ENCODE results near the gene ARHGAP22.

ARHGAP22 gene

DNA sequence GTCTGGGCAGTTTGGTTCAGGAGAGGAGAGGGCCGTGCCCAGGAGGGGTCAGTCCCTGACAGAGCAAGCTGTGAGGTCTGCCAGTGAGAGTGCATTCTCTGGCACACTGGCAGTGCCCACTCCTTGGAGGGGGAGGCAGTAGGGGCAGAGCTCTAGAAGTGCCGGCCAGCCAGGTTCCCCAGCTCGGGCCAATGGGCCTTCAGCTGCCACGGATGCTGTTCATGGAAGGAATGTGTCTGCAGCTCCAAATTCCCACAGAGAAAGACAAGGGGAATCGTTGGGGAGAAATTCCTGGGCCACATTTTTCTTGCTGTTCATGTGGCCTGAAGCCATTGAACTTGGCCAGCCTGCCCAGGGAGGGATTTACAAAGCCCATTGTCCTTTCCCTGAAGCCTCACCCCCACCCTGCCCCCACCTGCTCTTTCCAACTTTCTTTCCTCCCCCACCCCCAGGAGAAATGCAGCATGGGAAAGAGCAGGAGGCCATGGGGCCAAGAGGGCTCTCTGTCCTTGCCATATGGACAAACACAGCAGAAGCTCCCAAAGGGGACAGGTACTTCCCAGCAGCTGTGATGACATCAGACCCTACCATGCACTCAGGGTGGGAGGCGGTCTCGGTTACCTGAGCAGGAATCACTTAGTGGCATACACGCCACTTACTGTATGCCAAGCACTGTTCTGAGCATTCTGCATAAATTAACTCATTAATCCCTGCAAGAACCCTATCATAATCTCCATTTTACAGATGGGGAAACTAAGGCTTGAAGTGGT is 70.7 kb downstream of the ARHGAP22 start:
- no peak for DNase-seq (ENCODE audit: low spot score)

DNA sequence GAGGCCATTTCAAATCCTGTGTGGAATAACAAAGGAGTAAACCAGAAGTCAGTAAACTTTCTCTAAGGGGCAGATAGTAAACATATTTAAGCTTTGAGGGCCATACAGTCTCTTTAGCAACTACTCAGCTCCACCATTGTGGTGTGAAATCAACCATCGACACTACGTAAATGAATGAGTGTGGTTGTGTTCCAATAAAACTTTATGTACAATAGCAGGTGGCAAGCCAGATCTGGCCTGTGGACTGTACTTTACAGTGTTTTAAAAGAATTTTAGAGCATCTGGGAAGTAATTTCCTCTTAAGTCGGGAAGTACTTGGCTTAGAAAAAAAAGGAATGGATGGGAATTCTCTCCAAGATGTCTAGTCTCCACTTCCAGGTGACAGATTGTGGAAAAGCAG is 71.3 kb downstream of the ARHGAP22 start:
- DNase-seq (ENCODE audit: low spot score) = no peak

DNA sequence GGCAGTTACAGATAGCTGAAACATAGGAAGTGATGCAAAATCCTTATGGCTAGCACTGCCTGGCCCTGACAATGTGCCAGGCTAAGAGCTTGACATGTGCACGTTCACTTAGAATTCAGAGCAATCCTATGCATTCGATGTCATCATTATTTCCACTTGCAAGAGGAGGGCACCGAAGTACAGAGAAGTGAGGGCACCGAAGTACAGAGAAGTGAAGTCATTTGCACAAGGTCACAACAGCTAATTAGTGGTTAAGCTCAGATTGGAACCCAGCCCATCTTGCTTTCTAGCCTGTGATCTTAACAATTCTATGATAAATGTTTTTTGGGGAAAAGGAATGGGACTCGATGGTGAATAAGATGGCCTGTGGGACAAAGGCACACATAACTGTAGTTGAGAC is 73.4 kb downstream of the ARHGAP22 start:
- DNase-seq (ENCODE audit: low spot score) = no peak

DNA sequence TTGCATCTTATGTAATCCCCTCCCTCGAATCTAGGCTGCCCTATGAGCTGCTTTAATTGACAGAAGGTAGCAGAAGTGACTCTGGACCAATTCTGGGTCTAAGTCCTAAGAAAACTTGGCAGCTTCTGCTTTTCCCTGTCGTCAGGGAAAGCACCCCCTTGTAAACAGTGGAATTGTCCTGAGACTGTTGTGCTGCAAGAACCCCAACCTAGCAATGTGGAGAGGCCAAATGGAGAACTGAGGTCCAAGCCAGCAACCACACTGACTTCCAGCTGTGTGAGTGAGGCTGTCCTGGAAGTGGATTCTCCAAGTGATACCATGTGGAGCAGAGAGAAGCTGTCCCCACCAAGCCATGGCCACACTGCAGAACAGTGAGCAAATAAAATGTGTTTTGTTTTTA is 75.5 kb downstream of the ARHGAP22 start:
- DNase-seq (ENCODE audit: low spot score) = no peak

DNA sequence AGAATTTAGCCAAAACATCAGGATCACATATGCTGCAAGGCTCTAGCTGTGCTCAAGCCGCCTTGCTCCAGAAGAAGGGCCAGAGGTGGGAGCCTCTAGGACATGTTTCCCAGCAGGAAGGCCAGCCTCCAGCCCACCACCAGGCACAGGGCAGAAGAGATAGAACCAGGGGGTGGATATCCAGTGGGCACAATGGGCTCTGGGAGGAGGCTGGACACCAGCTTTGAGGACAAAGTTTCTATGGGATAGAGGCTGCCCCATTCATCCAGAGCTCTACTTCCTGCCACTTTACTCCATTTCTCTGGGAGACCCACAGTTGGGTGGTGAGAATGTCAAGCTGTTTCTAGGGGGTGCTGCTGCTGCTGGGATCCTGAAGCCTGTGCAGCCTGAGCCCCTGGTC is 77.1 kb downstream of the ARHGAP22 start:
- DNase-seq (ENCODE audit: low spot score) = no peak

DNA sequence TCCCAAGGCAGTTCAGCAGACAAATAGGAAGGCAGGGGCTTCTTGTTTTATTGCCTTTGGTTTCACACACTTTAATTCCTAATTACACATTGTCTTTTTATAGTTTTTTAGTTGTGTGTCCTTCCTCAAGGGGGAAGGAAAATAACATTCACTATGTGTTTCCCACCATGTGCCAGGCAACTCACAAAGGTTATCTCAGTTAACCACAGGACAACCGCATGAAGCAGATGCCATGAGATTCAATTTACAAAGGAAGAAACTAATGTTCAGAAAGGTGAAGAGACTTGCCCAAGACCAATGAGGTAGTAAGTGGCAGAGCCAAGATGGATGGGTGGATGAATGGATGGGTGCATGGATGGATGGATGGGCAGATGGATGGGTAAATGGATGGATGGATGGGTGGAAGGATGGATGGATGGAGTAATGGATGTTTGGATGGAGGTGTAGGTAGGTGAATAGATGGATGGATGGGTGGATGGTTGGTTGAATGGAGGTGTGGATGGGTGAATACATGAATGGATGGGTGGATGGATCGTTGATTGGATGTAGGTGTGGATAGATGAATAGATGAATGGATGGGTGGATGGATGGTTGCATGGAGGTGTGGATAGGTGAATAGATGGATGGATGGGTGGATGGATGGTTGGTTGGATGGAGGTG is 77.9 kb downstream of the ARHGAP22 start:
- DNase-seq (ENCODE audit: low spot score) = no peak

DNA sequence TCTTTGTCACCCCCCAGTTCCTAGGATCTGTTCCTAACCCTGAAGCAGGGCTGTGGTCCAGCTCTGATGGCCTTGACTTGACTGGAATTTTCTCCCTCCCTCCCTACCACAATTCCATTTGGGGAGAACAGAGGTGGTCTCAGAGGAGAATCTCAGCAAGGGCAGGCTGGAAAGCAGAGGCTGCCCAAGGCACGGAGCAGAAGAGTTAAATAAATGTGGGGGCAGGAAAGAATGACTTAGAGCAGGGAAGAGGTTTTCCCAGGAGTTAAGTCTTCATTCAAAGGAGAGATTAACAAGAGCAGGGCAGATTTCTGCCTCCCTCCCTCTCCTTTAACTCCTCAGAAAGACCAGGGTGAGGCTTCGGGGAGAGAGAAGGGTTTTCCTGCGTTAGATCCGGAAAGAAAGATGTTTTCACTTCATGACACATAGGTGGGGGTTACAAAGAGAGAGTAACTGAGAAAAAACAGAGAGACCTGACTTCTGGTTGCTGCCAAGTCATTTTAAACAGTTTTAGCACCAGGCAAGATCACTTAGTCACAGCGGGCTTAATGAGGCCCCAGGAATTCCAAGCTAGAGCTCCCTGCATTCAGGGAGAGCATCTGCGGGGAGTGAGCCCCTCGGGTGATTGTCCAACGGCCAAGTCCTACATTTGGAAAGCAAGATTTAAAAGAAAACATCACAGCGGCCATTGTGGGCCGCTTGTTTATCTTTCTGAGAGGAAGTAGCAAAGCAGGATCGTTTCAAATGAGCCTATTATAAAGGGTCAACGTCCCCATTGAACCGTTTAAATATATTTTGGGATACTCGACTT is 78.7 kb downstream of the ARHGAP22 start:
- no peak for DNase-seq (ENCODE audit: low spot score)

DNA sequence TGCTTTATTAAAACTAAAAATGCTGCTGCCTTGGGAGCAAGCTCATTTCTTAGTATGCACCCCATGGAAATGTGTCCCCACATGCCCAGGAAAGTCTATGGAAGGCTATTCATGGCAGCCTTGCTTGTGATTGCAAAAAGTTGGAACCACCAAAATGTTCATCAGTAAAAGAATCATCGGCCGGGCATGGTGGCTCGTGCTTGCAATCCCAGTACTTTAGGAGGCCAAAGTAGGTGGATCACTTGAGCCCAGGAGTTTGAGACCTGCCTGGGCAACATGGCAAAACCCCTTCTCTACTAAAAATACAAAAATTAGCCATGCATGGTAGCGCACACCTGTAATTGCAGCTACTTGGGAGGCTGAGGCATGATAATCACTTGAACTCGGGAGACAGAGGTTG is 79.8 kb downstream of the ARHGAP22 start:
- DNase-seq (ENCODE audit: low spot score) = no peak

DNA sequence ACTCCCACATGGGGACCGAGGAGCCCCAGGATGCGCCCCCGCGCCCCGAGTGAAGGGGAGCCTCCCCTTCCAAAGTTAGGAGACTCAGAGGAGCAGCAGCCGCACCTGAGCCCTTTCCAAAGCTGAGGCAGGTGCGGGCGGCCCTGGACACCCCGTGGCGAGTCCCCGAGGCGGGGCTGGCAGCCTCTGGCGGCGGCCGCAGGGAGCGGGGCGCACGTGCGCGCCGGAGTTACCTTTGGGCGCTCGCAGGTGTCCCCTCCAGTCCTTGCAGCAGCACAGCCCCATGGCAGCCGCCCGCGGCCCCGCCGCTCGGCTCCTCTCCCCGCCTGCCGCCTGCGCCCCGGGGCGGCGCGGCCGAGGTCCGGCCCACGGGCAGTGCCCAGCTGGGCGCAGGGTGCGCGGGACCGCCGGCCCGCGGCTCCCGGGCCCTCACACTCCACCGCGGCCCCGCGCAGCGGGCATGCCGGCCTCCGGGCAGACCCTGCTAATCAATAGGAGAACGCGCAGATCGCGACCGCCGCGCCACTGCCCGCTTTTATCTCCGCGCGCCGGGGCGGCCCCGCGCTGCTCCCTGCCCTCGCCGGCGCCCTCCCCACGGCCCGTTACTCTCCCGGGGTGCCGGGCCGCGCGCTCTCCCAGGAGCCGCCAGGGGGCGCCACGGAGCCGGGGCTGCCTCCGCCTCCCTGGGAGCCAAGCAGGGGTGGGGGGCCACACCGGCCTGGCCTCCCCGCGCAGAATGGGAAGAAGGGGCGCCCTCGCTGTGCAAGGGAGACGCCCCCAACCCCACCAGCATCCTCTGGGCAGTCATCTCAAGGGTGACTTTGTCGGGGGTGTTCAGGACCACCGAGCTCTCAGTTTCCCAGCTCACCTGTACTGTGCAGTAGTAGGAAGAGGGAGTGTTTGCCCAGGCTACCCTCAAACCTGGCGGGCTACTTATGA is 80.8 kb downstream of the ARHGAP22 start:
- DNase-seq (ENCODE audit: low spot score) = no peak

DNA sequence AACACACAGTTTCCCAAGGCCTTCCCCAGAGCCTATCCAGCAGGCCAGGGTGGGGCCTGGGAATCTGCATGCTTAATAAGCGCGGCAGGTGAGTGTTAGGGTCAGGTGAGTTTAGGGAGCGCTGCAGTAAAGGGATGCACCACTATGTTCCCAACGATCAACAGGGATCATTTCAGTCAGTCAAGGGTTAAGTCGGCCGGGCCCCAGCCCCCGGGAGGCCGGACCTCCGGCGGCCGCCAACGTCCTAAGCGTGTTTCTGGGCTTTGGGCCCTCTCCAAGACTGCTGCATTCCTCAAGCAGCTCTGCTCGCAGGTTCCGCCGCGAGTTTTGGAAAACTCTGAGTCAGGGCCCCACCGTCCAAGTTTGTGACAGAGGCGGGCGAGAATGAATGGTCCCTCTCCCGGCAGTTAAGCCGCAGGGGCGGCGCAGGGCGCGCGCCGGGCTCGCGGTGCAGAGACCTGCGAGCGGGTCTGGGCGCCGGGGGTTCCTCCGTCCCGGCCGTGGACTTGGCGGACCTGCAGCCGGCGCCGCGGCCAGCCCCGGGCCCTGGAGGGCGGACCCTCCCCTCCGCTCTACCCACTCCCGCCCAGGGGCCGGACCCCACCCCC is 81.6 kb downstream of the ARHGAP22 start:
- no peak for DNase-seq (ENCODE audit: low spot score)

DNA sequence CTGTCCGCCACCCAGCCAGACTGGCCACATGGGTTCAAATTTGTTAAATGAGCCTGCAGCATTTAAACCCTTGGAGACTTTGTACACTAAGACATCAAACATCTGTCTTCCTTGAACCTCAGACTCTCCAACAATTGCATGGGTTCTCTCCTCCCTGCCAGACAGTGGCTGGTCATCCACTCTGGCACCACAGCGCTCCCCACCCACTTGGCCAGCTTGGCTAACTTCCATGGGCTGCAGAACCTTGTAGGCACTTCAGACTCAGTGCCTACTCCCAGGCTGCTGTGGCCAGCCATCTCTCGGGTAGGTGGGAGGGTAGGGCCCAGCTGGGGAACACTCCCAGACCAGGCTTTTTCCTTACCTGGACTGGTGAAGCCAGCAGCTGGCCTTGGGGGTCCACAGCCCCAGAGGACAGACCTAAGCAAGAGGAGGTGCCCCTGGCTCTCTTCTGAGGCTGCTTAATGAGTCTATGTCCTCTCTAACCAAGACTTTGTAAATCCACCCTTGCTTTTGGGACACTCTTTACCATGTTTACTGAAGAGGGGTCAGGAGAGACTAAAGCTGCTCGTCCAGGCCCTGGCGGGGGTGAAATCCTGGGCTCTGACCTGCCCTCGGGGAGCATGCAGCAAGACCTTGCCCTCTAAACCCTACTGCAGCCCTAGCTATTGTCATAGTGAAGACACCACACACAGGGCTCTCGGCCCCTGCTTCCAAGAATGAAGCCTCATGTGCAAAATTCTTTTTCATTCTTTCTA is 82.7 kb downstream of the ARHGAP22 start:
- DNase-seq (ENCODE audit: low spot score) = no peak

DNA sequence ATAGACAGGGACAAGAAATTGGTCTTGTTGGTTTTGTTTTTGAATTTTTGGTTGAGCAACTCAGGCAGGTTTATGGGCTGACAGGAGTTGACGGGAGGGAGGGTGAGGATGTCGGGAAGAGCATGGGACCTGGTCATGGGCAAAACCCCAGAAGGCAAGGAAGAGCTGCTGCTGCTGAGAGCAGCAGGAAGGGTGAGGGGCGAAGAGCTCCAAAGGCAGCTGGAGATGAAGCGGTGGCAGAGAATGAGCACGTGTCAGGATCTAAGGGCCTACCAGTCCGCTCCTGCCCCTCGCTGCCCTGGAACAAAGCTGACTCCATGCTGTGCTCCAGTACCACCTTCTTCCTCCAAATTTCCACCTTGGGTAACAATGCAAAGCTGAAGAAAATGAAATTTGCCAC is 84.3 kb downstream of the ARHGAP22 start:
- no peak for DNase-seq (ENCODE audit: low spot score)

DNA sequence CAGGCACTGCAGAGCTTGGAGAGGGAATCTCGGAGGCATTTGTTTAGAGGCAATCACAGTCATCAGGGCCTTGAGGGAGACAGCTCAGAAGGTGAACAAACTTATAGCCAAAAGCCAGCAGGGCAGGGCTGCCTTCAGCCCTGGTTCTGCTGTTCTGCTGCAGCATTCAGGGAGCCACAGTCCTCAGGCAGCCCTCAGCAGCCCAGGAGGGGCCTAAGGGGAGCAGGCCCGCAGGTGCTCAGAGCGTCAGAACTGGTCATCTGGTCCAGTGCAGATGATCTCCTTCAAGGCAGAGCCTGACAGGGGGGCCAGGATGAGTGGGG is 84.7 kb downstream of the ARHGAP22 start:
- DNase-seq (ENCODE audit: low spot score) = no peak

DNA sequence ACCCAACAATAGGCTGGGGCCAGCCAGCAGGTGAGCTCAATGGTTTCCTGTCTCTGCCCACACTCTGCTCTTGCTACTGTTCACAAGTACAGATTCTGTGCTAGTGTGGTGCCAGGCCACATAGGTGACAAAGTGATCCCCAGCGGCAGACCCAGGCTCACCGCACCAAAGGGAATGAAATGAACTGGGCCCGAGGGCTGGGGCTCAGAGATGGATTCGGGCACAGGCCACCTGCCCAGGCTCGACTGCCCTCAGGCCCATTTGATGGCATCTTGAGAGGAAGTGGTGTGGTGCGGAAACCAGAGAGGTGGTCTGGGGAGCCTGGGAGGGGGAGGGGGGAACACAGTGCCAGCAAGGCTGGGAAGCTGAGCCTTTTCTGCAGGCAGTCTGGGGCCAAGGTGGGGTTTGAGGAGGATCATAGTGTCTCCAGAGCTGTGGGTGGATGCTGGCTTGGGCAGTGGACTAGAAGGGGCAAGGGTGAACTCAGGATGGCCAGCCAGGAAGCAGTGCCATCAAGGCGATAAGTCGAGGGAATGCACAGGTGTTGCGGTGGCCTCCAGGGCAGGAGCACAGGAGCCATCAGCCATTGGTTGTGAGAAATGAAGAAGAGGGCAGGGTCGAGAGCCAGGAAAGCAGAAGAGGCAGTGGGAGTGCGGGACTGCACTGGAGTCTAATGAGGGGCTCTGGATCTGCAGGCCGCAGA is 85.2 kb downstream of the ARHGAP22 start:
- DNase-seq (ENCODE audit: low spot score) = no peak

DNA sequence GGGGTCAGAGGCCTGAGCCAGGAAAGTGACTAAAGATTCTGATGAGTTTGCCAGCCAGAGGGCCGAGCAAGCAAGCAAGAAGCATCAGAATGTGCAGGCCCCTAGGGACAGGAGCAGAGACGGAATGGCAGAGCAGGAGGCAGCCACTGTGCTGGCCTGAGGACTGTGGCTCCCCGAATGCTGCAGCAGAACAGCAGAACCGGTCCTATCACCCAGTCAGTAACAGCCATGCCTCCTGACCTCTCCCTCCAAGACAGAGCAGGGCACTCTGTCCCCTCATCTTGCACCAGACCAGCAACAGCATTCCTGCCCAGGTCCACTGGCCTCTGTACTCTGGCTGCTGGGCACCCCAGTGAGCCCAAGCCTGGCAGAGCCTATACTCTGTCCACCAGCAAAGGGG is 85.9 kb downstream of the ARHGAP22 start:
- DNase-seq (ENCODE audit: low spot score) = no peak

DNA sequence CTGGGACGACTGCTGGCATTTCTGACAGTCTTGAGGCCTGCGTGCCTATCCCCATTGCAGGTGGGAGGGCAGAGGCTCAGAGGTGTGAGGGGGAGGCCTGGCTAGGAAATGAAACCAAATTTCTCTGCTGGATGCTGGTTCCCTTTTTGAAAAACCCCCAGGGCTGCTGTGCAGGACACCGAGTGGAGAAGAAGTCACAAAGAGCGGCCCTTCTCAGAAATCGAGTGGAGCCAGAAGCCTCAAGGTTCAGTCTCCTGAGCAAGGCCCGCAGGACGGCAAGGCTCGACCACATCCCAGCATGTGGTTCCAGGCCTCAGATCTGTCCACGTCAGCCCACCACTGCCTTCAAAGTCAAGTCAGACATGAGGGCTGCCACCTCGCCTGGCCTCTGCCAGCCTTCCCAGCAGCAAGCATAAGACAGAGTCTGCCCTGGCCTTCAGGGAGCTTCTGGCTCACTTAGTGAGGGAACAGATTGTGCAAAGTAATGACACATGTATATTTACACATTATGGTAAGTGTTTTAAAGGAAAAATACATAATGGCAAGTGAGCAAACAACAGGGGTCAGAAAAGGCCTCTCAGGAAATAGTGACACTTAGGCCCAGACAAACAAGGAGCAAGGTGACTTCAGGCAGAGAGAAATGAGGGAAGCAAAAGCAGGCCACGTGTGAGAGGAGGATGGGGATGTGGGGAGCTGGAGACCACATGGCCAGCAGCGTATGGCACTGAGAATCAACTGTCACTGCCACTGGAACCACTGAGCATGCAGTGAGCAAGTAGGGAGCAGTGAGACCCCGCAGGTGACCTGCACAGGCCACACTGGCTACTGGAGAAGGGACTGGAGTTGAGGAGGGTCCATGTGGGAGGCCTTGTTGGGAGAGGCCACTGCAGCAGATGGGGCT is 86.7 kb downstream of the ARHGAP22 start:
- no peak for DNase-seq (ENCODE audit: low spot score)

DNA sequence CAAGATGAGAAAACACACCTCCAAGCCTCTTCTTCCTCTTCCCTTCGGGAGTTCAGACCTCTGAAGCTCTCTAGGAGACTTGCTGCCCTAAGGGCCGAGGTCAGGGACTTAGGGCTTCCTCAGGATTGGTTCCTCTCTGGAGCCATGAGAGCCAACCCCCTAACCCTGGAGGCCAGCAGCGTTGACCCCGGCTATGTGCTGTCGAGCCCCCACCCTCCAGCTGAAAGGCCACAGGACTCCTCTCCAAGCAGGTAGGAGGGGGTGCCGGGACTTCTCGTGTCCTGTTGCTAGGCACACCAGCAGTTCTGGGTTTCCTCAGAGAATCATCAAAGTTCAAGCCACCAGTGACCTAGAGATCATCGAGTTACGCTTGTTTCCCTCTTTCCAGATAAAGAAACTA is 87.4 kb downstream of the ARHGAP22 start:
- DNase-seq (ENCODE audit: low spot score) = no peak

DNA sequence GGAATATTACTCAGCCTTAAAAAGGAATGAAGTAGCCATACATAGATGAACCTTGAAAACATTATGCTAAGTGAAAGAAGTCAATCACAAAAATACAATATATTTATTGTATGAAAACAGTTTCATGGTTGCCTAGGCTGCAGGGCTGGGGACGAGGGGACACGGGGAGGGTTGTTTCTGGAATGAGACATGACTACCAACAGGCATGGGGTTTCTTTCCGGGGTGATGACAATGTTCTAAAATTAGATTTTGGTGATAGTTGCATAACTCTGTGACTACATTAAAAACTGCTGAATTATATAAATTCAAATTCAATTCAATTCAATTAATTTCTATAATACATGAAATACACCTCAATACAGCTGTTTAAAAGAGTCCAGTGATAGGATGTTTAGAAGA is 88.0 kb downstream of the ARHGAP22 start:
- DNase-seq (ENCODE audit: low spot score) = no peak

DNA sequence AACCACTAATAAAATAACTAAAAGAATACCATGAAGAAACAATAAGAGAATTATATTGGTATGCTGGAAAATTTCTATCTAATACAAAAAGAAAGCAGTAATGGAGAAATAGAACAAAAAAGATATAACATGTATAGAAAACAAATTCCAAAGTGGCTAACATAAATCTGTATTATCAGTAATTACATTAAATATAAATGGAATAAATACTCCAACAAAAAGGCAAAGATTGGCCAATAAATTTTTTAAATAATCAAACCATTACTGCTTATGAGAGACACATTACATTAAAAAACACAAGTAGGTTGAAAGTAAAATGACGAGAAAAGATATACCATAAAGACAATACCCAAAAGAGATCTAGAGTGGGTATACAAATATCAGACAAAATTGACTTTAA is 90.0 kb downstream of the ARHGAP22 start:
- DNase-seq (ENCODE audit: low spot score) = no peak

Data from SK-N-DZ (cell line).